ENCODE data around the gene MVB12A. TPM values are rescaled to one million over a fixed set of nuclear protein-coding genes. Genes with fewer than 3 reads are reported as not detected.

Gene MVB12A
- polyA plus RNA-seq, 3 donors = 43.2 to 47.8 (median 43.7) TPM

DNA sequence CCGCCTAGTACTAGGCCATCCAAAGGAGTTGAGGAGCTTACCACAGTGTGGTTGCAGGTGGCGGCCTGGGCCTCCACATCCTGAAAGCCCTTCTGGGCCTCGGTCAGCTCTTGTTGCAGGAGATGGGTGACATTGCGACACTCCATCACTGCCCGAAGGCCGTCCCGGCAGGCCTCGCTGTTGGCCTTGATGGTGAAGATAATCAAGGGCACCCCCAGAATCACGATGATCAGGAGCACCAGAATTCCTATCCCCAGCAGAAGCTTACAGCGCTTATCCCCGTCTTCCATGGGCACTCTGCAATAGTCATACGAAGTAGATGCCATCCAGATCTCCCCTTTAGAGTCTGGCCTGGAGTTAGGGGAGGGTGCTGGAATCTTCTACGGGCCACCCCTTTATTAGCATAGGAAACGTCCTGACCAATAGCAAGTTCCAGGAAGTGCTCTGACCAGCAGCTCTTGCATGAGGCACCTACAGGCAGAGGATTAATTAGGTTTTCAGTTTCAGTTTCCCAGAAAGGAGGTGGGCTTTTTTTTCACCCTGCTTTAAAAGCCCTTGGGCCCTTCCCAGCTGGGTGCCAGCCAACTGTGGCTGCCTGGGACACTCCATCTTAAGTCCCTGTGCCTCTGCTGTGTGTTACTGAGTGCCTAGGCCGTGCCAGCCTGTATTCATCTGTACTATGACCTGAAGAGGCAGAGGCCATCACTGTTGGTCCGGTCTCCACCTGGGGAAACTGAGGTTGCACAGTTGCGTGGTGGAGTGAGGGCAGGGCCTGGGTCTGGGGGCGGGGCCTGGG is 14.4 kb upstream of the MVB12A start, which contains the start of gene BST2:
Gene BST2, minus strand, starts transcription at position 381 of the 796 bp plus-strand sequence. Its CDS starts 55 bp downstream, at position 326.
- H3K9ac ChIP-seq (ENCODE audit: insufficient read depth, low read length, poor library complexity, severe bottlenecking) = peak within 1 kb of the TSS; percentile 85

More for the DNA sequence above, 14.4 kb upstream of the MVB12A start, which contains the start of gene BST2:
- intact Hi-C loops (cut with micrococcal nuclease) = loop anchor here (2.0 kb wide), 2 partner anchors 13 to 15 kb away; partner anchors contain the start of gene MVB12A (in 1 of the 2)
- H3K27ac ChIP-seq (ENCODE audit: low read depth in 1 of 2, low read length in 2 of 2) = peak within 1 kb of the TSS; percentile 65 to 92
- H3K4me1 Mint-ChIP-seq = peaks cover 46% of the 10 kb centered on the region
- H3K4me2 ChIP-seq (replicated peaks; ENCODE audit: extremely low read depth, low read length, poor library complexity, severe bottlenecking) = peak within 1 kb of the TSS; percentile 98
- H3K27ac Mint-ChIP-seq = peak within 1 kb of the TSS; percentile 93 to 96 (median 96)
- H3K36me3 Mint-ChIP-seq = peaks cover 13 to 34% of the 10 kb centered on the region in 2 donors
- H3K27me3 Mint-ChIP-seq (ENCODE audit: low read depth in 3 of 3) = peaks cover 0 to 1% (median 0%) of the 10 kb centered on the region in 3 donors
- H3K4me3 ChIP-seq (replicated peaks in 1 of 3; ENCODE audit: low read depth in 2 of 3, low read length in 3 of 3) = peak within 1 kb of the TSS; percentile 67 to 93 (median 67)
- H2AFZ ChIP-seq (ENCODE audit: insufficient read depth, low read depth, low read length, poor library complexity, severe bottlenecking) = peak within 1 kb of the TSS; percentile 88
- peak within 1 kb of the TSS; percentile 90 to 94 for H3K4me3 Mint-ChIP-seq
- H3K4me1 ChIP-seq (ENCODE audit: control insufficient read depth in 1 of 2, insufficient read depth in 2 of 2, low read length in 2 of 2) = peaks cover 39 to 50% of the 10 kb centered on the region in 2 donors
- peaks cover 0 to 2% (median 0%) of the 10 kb centered on the region in 7 donors for H3K9me3 Mint-ChIP-seq
- no peaks in the 10 kb centered on the region for H3K9me3 ChIP-seq (replicated peaks in 1 of 2; ENCODE audit: control insufficient read depth in 1 of 2, insufficient read depth in 1 of 2, low read length in 2 of 2)
- TF ChIP-seq, protein P1, sequence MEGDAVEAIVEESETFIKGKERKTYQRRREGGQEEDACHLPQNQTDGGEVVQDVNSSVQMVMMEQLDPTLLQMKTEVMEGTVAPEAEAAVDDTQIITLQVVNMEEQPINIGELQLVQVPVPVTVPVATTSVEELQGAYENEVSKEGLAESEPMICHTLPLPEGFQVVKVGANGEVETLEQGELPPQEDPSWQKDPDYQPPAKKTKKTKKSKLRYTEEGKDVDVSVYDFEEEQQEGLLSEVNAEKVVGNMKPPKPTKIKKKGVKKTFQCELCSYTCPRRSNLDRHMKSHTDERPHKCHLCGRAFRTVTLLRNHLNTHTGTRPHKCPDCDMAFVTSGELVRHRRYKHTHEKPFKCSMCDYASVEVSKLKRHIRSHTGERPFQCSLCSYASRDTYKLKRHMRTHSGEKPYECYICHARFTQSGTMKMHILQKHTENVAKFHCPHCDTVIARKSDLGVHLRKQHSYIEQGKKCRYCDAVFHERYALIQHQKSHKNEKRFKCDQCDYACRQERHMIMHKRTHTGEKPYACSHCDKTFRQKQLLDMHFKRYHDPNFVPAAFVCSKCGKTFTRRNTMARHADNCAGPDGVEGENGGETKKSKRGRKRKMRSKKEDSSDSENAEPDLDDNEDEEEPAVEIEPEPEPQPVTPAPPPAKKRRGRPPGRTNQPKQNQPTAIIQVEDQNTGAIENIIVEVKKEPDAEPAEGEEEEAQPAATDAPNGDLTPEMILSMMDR (IDR thresholded peaks at IDR 0.05) = no peak
- peaks cover 77% of the 10 kb centered on the region for H3K79me2 ChIP-seq (ENCODE audit: insufficient read depth, low read length)
- peak; percentile 78 to 89 (median 88) for DNase-seq
- peaks cover 9 to 25% of the 10 kb centered on the region in 2 donors for H3K36me3 ChIP-seq (replicated peaks in 1 of 2; ENCODE audit: control insufficient read depth in 1 of 2, insufficient read depth in 2 of 2, low read length in 2 of 2)
- peaks cover 30% of the 10 kb centered on the region for H4K20me1 ChIP-seq (ENCODE audit: insufficient read depth, low read length)
- WGBS (ENCODE audit: insufficient coverage) = 4% methylated on average over 11 of the region's 18 CpGs
- no peaks in the 10 kb centered on the region for H3K27me3 ChIP-seq (ENCODE audit: control insufficient read depth in 2 of 2, insufficient read depth in 2 of 2, low read length in 2 of 2)

Measured in CD14-positive monocyte (primary cell).